HFF-Myc (cell line): Measurements from ENCODE around the gene GNG7.
"Not testable (repeated sequence)": the region's sequence is repeated elsewhere in the genome, so short reads cannot be mapped to it uniquely, and the experiment has no call there.

Source experiments
- DNase-seq: peaks from one replicate; pipeline ENCODE4 v3.0.0-alpha.2; 2011; ENCODE audit warnings: low read depth; ENCODE audit errors: extremely low read depth
- H3K4me3 ChIP-seq: replicated peaks from 2 replicates; pipeline ENCODE4 v1.5.1; 2011; ENCODE audit warnings: low read depth, mild to moderate bottlenecking, control low read depth, low read length
- CTCF ChIP-seq: IDR thresholded peaks from 2 replicates; pipeline ENCODE4 v1.5.1; 2012; ENCODE audit warnings: mild to moderate bottlenecking, low read depth, low read length, control low read depth; ENCODE audit errors: missing control alignments

GNG7 gene

GRCh38 chr19:2569596-2570465 lies 132.7 kb downstream of the GNG7 start:
- no peak for DNase-seq
- TF ChIP-seq CTCF = no peak
- no peak overlapping the region for H3K4me3 ChIP-seq

- H3K4me3 ChIP-seq = no peak overlapping the region
- TF ChIP-seq CTCF = no peak
- DNase-seq = no peak
Measured at GRCh38 chr19:2567996-2568395, 134.5 kb downstream of the GNG7 start.

GRCh38 chr19:2567580-2567979 lies 134.9 kb downstream of the GNG7 start:
- H3K4me3 ChIP-seq = no peak overlapping the region
- TF ChIP-seq CTCF = no peak
- no peak for DNase-seq

- not testable (repeated sequence) for H3K4me3 ChIP-seq, DNase-seq
Measured at GRCh38 chr19:2563546-2563945, 138.9 kb downstream of the GNG7 start.

DNA sequence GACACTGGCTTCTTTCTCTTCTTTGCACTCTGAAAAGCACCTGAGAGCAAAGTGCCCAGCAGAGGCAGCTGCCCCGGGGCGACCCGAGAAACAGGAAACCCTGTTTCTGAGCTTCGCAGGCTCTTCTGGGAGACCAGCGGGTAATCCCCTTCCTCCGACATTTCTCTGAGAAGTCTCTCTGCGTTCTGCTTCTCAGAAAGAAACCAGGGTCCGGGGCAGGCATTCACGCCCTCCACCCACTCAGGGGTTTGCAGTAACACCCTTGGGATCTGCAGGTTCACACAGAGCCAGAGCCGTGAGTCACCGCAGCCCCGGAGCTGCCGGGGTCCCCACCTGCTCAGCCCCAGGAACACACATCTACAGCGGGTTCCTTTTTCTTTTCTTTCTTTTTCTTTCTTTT lies 140.6 kb downstream of the GNG7 start:
- no peak for DNase-seq
- H3K4me3 ChIP-seq = no peak overlapping the region
- TF ChIP-seq CTCF = no peak

DNA sequence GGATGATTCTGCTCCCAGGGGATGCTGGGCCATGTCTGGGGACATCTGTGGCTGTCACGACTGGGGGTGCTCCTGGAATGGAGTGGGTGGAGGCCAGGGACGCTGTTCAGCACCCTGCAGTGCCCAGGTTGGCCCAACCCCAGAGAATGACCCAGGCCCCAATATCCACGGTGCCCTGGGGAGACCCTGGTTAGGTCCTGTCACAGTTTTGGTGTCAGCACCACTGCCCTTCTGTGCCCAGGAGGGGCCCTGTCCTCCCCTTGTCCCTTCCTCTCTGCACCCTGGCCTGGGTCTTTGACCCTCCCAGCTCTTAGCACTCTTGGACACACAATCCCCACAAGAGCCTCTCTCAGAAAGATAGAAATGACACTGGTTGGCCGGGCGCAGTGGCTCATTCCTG lies 141.3 kb downstream of the GNG7 start:
- H3K4me3 ChIP-seq = no peak overlapping the region
- DNase-seq = no peak
- TF ChIP-seq CTCF = no peak

- DNase-seq = no peak
- no peak for TF ChIP-seq CTCF
- no peak overlapping the region for H3K4me3 ChIP-seq
Measured at GRCh38 chr19:2560369-2560768, 142.1 kb downstream of the GNG7 start.
